MCF 10A (cell line): ENCODE measurements around the gene CREG1. TPM values are rescaled to one million over a fixed set of nuclear protein-coding genes. Genes with fewer than 3 reads are reported as not detected.
"Not testable (repeated sequence)": the region's sequence is repeated elsewhere in the genome, so short reads cannot be mapped to it uniquely, and the experiment has no call there.

Experiments
- BruUV-seq: library from RNA; stranded (reverse); fragments of 400-500 nt; replicated peaks from 2 replicates; lab custom pipeline; 2021; lab: Mats Ljungman, UMichigan
- CTCF ChIA-PET: fragments of 300-600 bp; sonication (Branson Sonifier 250); formaldehyde crosslinking; extraction: SDS; loops from one replicate; lab custom pipeline; 2021; ENCODE audit warnings: antibody characterized with exemption, inconsistent platforms; lab: Yijun Ruan, JAX
- POLR2A ChIA-PET: fragments of 300-600, 350-650 bp; sonication (Branson Sonifier 250); formaldehyde crosslinking; extraction: SDS; loops from one replicate; lab custom pipeline; 2020; ENCODE audit warnings: antibody characterized with exemption, inconsistent platforms; lab: Yijun Ruan, JAX
- DNase-seq: peaks from one replicate; pipeline ENCODE4 v3.0.0-alpha.2; 2018; ENCODE audit not compliant: unreplicated experiment
- H3K27ac Mint-ChIP-seq: one replicate; pipeline ENCODE4 v1.8.0; 2022; ENCODE audit warnings: mild to moderate bottlenecking, low read depth, mixed read lengths; ENCODE audit not compliant: unreplicated experiment
- H3K27me3 Mint-ChIP-seq: one replicate; pipeline ENCODE4 v1.8.0; 2022; ENCODE audit warnings: mixed read lengths; ENCODE audit not compliant: insufficient read depth, unreplicated experiment
- H3K36me3 Mint-ChIP-seq: one replicate; pipeline ENCODE4 v1.8.0; 2022; ENCODE audit warnings: mild to moderate bottlenecking, moderate library complexity, mixed read lengths; ENCODE audit not compliant: insufficient read depth, unreplicated experiment
- H3K4me1 Mint-ChIP-seq: one replicate; pipeline ENCODE4 v1.8.0; 2022; ENCODE audit warnings: mixed read lengths; ENCODE audit not compliant: insufficient read depth, unreplicated experiment
- H3K4me3 Mint-ChIP-seq: one replicate; pipeline ENCODE4 v1.8.0; 2022; ENCODE audit warnings: mild to moderate bottlenecking, moderate library complexity, mixed read lengths; ENCODE audit not compliant: unreplicated experiment
- H3K9me3 Mint-ChIP-seq: one replicate; pipeline ENCODE4 v1.8.0; 2022; ENCODE audit warnings: mixed read lengths; ENCODE audit not compliant: unreplicated experiment
- intact Hi-C: fragments of 100-400 bp; cut with micrococcal nuclease; formaldehyde crosslinking; loops from 2 replicates; pipeline ENCODE4 v1.14.1; 2022
- total RNA-seq: library from RNA; stranded (reverse); gene quantifications from 2 replicates; pipeline ENCODE4 v1.2.3, GENCODE V29; 2022
- TF ChIP-seq, protein P1 (sequence below): fragments of 200-600 bp; IDR thresholded peaks from one replicate; pipeline ENCODE4 v1.8.0; 2022; ENCODE audit warnings: antibody characterized with exemption, mild to moderate bottlenecking; ENCODE audit not compliant: unreplicated experiment

Gene CREG1
- total RNA-seq, 1 experiment from 2014 or later, result 154 TPM

DNA sequence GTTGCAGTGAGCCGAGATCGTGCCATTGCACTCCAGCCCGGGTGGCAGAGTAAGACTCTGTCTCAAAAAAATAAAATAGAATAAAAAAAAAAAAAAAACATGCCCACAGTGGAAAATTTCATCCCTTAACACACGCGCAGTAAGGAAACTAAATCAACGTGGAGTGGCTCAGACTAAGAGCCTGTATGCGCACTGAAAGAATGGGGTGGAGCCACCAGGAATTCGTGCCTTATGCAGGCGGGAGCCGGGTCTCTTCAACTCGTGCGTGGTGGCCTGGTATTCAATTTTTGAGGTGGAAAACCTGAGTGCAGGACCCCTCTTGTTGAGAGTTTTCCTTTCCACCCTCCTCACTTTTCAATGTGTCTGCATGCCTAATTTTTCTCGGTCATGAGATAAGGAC is 22.1 kb upstream of the CREG1 start:
- Mint-ChIP-seq H3K9me3 (no peaks in the 10 kb centered on the region), H3K4me3 (no peak overlapping the region), H3K27ac (no peak overlapping the region), H3K36me3 (no peaks in the 10 kb centered on the region), H3K4me1 (peaks cover 9% of the 10 kb centered on the region), H3K27me3 (no peaks in the 10 kb centered on the region)
- CTCF ChIA-PET, result interaction anchor here (0.8 to 5.4 kb wide), 4 partner anchors 10 to 25 kb away, joined by 3 to 24 read pairs (median 6); no protein-coding TSS in a partner anchor
- POLR2A ChIA-PET, result interaction anchor here (0.7 to 4.2 kb wide), 3 partner anchors 13 to 38 kb away, joined by 4 to 42 read pairs (median 4); partner anchors contain the start of gene CREG1
- TF ChIP-seq, protein P1, sequence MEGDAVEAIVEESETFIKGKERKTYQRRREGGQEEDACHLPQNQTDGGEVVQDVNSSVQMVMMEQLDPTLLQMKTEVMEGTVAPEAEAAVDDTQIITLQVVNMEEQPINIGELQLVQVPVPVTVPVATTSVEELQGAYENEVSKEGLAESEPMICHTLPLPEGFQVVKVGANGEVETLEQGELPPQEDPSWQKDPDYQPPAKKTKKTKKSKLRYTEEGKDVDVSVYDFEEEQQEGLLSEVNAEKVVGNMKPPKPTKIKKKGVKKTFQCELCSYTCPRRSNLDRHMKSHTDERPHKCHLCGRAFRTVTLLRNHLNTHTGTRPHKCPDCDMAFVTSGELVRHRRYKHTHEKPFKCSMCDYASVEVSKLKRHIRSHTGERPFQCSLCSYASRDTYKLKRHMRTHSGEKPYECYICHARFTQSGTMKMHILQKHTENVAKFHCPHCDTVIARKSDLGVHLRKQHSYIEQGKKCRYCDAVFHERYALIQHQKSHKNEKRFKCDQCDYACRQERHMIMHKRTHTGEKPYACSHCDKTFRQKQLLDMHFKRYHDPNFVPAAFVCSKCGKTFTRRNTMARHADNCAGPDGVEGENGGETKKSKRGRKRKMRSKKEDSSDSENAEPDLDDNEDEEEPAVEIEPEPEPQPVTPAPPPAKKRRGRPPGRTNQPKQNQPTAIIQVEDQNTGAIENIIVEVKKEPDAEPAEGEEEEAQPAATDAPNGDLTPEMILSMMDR, result no peak
- no TSS peak for BruUV-seq
- DNase-seq, result no peak
- intact Hi-C loops, result no loop called here

DNA sequence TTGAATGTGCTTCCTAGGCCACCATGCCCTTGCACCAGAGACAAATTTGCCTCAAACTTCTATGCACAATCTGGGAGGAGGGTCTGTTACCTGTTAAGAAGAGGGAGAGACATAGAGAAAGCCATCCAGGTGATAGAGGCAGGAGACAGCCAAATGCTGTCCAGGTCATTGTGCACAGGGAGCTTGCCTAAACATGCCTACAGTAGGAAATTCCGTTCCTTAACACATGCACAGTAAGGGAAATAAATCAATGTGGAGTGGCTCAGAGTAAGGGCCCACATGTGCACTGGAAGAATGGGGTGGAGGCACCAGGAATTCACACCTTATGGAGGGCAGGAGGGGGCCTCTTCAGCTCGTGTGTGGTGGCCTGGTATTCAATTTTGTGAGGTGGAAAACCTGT is 19.5 kb upstream of the CREG1 start:
- no TSS peak for BruUV-seq
- H3K4me1 Mint-ChIP-seq, result peaks cover 18% of the 10 kb centered on the region

DNA sequence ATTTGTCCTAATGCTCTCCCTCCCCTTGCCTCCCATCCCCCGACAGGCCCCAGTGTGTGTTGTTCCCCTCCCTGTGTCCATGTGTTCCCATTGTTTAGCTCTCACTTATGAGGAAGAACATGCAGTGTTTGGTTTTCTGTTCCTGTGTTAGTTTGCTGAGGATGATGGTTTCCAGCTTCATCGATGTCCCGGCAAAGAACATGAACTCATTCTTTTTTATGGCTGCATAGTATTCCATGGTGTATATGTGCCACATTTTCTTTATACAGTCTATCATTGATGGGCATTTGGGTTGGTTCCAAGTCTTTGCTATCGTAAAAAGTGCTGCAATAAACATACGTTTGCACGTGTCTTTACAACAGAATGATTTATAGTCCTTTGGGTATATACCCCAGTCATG is 17.1 kb upstream of the CREG1 start:
- POLR2A ChIA-PET, result interaction anchor here (3.5 kb wide), 1 partner anchor 22 kb away, joined by 19 read pairs; no protein-coding TSS in a partner anchor
- H3K27ac Mint-ChIP-seq, intact Hi-C loops, BruUV-seq, H3K36me3 Mint-ChIP-seq, H3K27me3 Mint-ChIP-seq, DNase-seq, H3K4me3 Mint-ChIP-seq, H3K9me3 Mint-ChIP-seq: not testable (repeated sequence)
- peaks cover 33% of the 10 kb centered on the region for H3K4me1 Mint-ChIP-seq
- CTCF ChIA-PET, result interaction anchor here (0.6 to 5.4 kb wide), 8 partner anchors 12 to 575 kb away, joined by 3 to 36 read pairs (median 18); no protein-coding TSS in a partner anchor

More for the DNA sequence above, 19.5 kb upstream of the CREG1 start:
- H3K27me3 Mint-ChIP-seq, result no peaks in the 10 kb centered on the region
- no peak overlapping the region for H3K4me3 Mint-ChIP-seq
- TF ChIP-seq, protein P1, result no peak
- no peaks in the 10 kb centered on the region for H3K9me3 Mint-ChIP-seq
- intact Hi-C loops, result no loop called here
- no peaks in the 10 kb centered on the region for H3K36me3 Mint-ChIP-seq
- DNase-seq, result peak; percentile 57
- H3K27ac Mint-ChIP-seq, result peak overlapping the region; percentile 76
- POLR2A ChIA-PET, result interaction anchor here (0.9 to 4.2 kb wide), 22 partner anchors 8 to 364 kb away, joined by 3 to 60 read pairs (median 6); partner anchors contain the start of genes CREG1, DCAF6 and MPC2
- CTCF ChIA-PET, result interaction anchor here (0.6 to 5.4 kb wide), 14 partner anchors 9 to 353 kb away, joined by 3 to 36 read pairs (median 9); no protein-coding TSS in a partner anchor

DNA sequence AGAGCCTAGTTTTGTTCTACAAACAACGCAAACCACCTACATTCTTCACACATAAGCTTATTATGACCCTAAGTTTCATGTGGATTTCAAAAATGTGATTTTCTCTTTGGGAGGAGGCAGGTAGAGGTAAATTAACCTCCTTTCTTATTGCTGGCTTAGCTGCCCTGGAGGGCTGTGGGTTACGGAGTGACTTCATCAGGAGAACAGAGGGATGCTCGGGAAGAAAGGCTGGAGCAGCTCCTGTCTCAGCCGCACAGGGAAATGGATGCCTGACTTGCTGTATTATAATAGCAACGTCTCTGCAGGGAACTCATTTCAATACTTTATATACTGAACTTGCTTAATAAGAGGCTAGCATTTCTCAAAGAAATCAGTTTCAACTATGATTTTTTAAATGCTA is 14.1 kb upstream of the CREG1 start:
- no TSS peak for BruUV-seq
- H3K27ac Mint-ChIP-seq, result peak overlapping the region; percentile 85
- H3K36me3 Mint-ChIP-seq, result no peaks in the 10 kb centered on the region
- no peak overlapping the region for H3K4me3 Mint-ChIP-seq
- ChIA-PET POLR2A (interaction anchor here (0.6 to 8.4 kb wide), 3 partner anchors 15 to 1506 kb away, joined by 3 to 152 read pairs (median 4); partner anchors contain the start of gene CREG1), CTCF (interaction anchor here (0.5 to 5.5 kb wide), 4 partner anchors 12 to 215 kb away, joined by 3 to 42 read pairs (median 4); no protein-coding TSS in a partner anchor)
- TF ChIP-seq, protein P1, result no peak
- DNase-seq, result no peak
- peaks cover 55% of the 10 kb centered on the region for H3K4me1 Mint-ChIP-seq
- H3K27me3 Mint-ChIP-seq, result no peaks in the 10 kb centered on the region
- no peaks in the 10 kb centered on the region for H3K9me3 Mint-ChIP-seq
- intact Hi-C loops, result no loop called here
